Lower lobe of right lung (tissue), 2 donors: ENCODE results near the gene SRRT. TPM values are rescaled to one million over a fixed set of nuclear protein-coding genes. Genes with fewer than 3 reads are reported as not detected.

ENCODE experiments used
- ATAC-seq, 2 donors: fragments of 200-7000 bp; cut with Tn5 transposase; one replicate each; pipeline ENCODE4 v1.9.1; 2020 to 2022; ENCODE audit warnings: mild to moderate bottlenecking in 2 of 2, moderate library complexity in 2 of 2
- DNase-seq: peaks from one replicate; pipeline ENCODE4 v3.0.0-alpha.2; 2020
- H3K27ac ChIP-seq: fragments of 200-600 bp; one replicate; pipeline ENCODE4 v1.8.0; 2022
- H3K27me3 ChIP-seq: fragments of 200-600 bp; one replicate; pipeline ENCODE4 v1.8.0; 2022; ENCODE audit warnings: low read depth
- H3K36me3 ChIP-seq: fragments of 200-600 bp; one replicate; pipeline ENCODE4 v1.8.0; 2022; ENCODE audit warnings: mild to moderate bottlenecking
- H3K4me1 ChIP-seq: fragments of 200-600 bp; one replicate; pipeline ENCODE4 v1.8.0; 2022
- H3K4me3 ChIP-seq: fragments of 200-600 bp; one replicate; pipeline ENCODE4 v1.8.0; 2022; ENCODE audit warnings: mild to moderate bottlenecking
- H3K9me3 ChIP-seq: fragments of 200-600 bp; one replicate; pipeline ENCODE4 v1.8.0; 2022
- CTCF ChIP-seq: fragments of 200-600 bp; IDR thresholded peaks from one replicate; pipeline ENCODE4 v1.8.0; 2022; ENCODE audit warnings: antibody characterized with exemption, mild to moderate bottlenecking
- intact Hi-C: fragments of 100-400 bp; cut with DNase I; formaldehyde crosslinking; loops from one replicate; pipeline ENCODE4 v1.11.0; 2022
- total RNA-seq: library from RNA; stranded (reverse); fragmentation: NEBNext Ultra II Directional; extraction: Animal tissue kit (Norgen Biotek cat#: 25700); gene quantifications from one replicate; pipeline ENCODE4 v1.2.1, GENCODE V29; 2021
- donor health status: DM: no; HTN: yes; CAD: no; lungs with severe emphysema.

SRRT gene
- total RNA-seq, 1 donor from 2014 or later, result 105 TPM

GRCh38 chr7:100859856-100860255, 15.0 kb upstream of the SRRT start:
- Histone ChIP-seq H3K27me3 (no peaks in the 10 kb centered on the region), H3K27ac (no peak overlapping the region), H3K36me3 (peaks cover 64% of the 10 kb centered on the region), H3K4me3 (no peak overlapping the region), H3K9me3 (no peaks in the 10 kb centered on the region), H3K4me1 (peaks cover 5% of the 10 kb centered on the region)
- DNase-seq (no peak), ATAC-seq (no peak)
- intact Hi-C loops, result no loop called here
- no peak for TF ChIP-seq CTCF

GRCh38 chr7:100860702-100861615, 13.9 kb upstream of the SRRT start:
- no peak for DNase-seq
- intact Hi-C loops, result no loop called here
- TF ChIP-seq CTCF, result no peak

GRCh38 chr7:100861616-100861985, 13.3 kb upstream of the SRRT start:
- no peak for DNase-seq
- intact Hi-C loops, result no loop called here
- H3K4me1 ChIP-seq, result peaks cover 22% of the 10 kb centered on the region
- no peak overlapping the region for H3K27ac ChIP-seq
- H3K27me3 ChIP-seq, result no peaks in the 10 kb centered on the region
- no peak for ATAC-seq
- peaks cover 53% of the 10 kb centered on the region for H3K36me3 ChIP-seq
- no peak overlapping the region for H3K4me3 ChIP-seq
- no peaks in the 10 kb centered on the region for H3K9me3 ChIP-seq
- TF ChIP-seq CTCF, result no peak

More at GRCh38 chr7:100860702-100861615, 13.9 kb upstream of the SRRT start:
- Histone ChIP-seq H3K9me3 (no peaks in the 10 kb centered on the region), H3K36me3 (peaks cover 55% of the 10 kb centered on the region), H3K4me3 (no peak overlapping the region), H3K4me1 (peaks cover 15% of the 10 kb centered on the region), H3K27ac (no peak overlapping the region), H3K27me3 (no peaks in the 10 kb centered on the region)
- no peak for ATAC-seq

- intact Hi-C loops, result no loop called here
- peaks cover 39% of the 10 kb centered on the region for H3K36me3 ChIP-seq
- no peak for ATAC-seq
- no peak for TF ChIP-seq CTCF
- no peaks in the 10 kb centered on the region for H3K27me3 ChIP-seq
- no peak overlapping the region for H3K27ac ChIP-seq
- peaks cover 40% of the 10 kb centered on the region for H3K4me1 ChIP-seq
- H3K4me3 ChIP-seq, result no peak overlapping the region
- H3K9me3 ChIP-seq, result no peaks in the 10 kb centered on the region
- no peak for DNase-seq
These were observed 11.4 kb upstream of the SRRT start for GRCh38 chr7:100863406-100863950.

- Histone ChIP-seq H3K9me3 (no peaks in the 10 kb centered on the region), H3K27ac (no peak overlapping the region), H3K27me3 (no peaks in the 10 kb centered on the region), H3K4me3 (no peak overlapping the region), H3K36me3 (peaks cover 31% of the 10 kb centered on the region), H3K4me1 (peaks cover 46% of the 10 kb centered on the region)
- DNase-seq, result no peak
- ATAC-seq, result no peak
- intact Hi-C loops, result no loop called here
- no peak for TF ChIP-seq CTCF
These were observed 10.5 kb upstream of the SRRT start for GRCh38 chr7:100864263-100864845.
